Activated T-helper 1 cell treated with Interleukin-2 at 50 U/mL for 16 hours (primary cell): Measurements from ENCODE around the gene PWP2.
"Not testable (repeated sequence)": the region's sequence is repeated elsewhere in the genome, so short reads cannot be mapped to it uniquely, and the experiment has no call there.

ENCODE experiments used
- DNase-seq: peaks from one replicate; pipeline ENCODE4 v3.0.0-alpha.2; 2020; ENCODE audit warnings: low read depth

Gene PWP2

GRCh38 chr21:44138039-44138438 lies 30.8 kb downstream of the PWP2 start:
- peak; percentile 31 for DNase-seq

- not testable (repeated sequence) for DNase-seq
Measured at GRCh38 chr21:44139787-44140551, 32.8 kb downstream of the PWP2 start.

GRCh38 chr21:44140552-44140932 lies 33.3 kb downstream of the PWP2 start:
- not testable (repeated sequence) for DNase-seq

GRCh38 chr21:44142470-44142869 lies 35.3 kb downstream of the PWP2 start:
- not testable (repeated sequence) for DNase-seq

GRCh38 chr21:44143380-44143779 lies 36.2 kb downstream of the PWP2 start:
- DNase-seq, result peak; percentile 34

GRCh38 chr21:44143996-44144395 lies 36.8 kb downstream of the PWP2 start:
- not testable (repeated sequence) for DNase-seq

GRCh38 chr21:44144784-44145602 lies 37.8 kb downstream of the PWP2 start:
- DNase-seq, result not testable (repeated sequence)

GRCh38 chr21:44145616-44146015 lies 38.4 kb downstream of the PWP2 start:
- DNase-seq, result not testable (repeated sequence)

GRCh38 chr21:44147108-44147507 lies 39.9 kb downstream of the PWP2 start:
- not testable (repeated sequence) for DNase-seq

GRCh38 chr21:44150255-44150654 lies 43.1 kb downstream of the PWP2 start:
- not testable (repeated sequence) for DNase-seq

- DNase-seq, result not testable (repeated sequence)
Measured at GRCh38 chr21:44153214-44153888, 46.2 kb downstream of the PWP2 start.

- DNase-seq, result not testable (repeated sequence)
Measured at GRCh38 chr21:44153889-44154228, 46.7 kb downstream of the PWP2 start.

GRCh38 chr21:44154816-44155230 lies 47.6 kb downstream of the PWP2 start:
- DNase-seq, result not testable (repeated sequence)

- DNase-seq, result not testable (repeated sequence)
Measured at GRCh38 chr21:44155231-44155993, 48.2 kb downstream of the PWP2 start.

GRCh38 chr21:44155994-44156380 lies 48.8 kb downstream of the PWP2 start:
- DNase-seq, result not testable (repeated sequence)

- DNase-seq, result not testable (repeated sequence)
Measured at GRCh38 chr21:44157439-44158081, 50.4 kb downstream of the PWP2 start.

GRCh38 chr21:44158082-44158468 lies 50.9 kb downstream of the PWP2 start:
- not testable (repeated sequence) for DNase-seq

GRCh38 chr21:44159349-44160297 lies 52.4 kb downstream of the PWP2 start:
- not testable (repeated sequence) for DNase-seq

- DNase-seq, result not testable (repeated sequence)
Measured at GRCh38 chr21:44160298-44160672, 53.1 kb downstream of the PWP2 start.

- DNase-seq, result not testable (repeated sequence)
Measured at GRCh38 chr21:44160821-44161220, 53.6 kb downstream of the PWP2 start.
